ENCODE data around the gene ADARB1.

The ADARB1 gene

DNA sequence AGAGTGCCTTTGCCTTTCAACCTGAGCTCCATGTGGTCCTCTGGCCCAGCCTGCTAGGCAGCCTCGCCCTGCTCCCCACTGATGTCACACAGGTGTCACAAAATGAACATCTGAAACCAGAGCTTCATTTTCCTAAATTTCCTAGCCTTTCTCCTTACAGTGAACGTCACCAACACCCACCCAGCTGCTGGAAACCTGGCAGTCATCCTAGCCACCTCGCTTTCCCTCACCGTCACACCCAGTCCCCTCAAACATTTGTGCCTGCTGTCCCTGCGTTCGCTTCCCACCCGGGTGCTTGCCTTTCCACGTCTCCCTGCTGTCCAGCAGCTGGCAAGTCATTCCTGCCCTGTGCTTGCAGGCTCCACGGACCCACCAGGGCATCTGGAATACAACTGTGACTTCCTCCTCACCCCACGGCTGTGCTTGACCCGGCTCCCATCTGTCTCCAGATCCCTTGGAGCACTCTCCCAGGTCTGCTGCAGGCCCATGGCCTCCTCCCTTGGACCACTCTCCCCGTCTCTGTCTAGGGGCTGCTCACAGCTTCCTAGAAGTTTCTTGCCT lies 23.5 kb downstream of the ADARB1 start:
- DNase-seq, result no peak

DNA sequence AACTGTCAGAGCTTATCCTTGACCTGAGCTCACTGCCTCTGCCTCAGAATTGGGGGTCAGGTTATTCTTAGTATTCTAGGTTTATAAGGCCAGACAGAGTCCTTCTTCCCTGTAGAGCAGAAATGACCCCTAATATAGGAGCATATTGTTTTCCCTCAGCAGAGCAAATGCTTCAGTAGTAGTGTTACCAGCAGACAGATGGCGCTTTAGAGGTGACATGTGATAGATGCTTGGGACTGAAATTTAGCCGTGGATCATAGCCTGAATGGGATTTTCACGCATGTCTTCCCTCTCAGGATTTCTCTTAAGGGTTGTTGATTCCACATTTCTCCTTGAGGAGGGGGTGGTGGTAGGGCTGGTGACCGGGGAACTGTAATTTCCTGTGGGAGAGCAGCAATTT lies 24.5 kb downstream of the ADARB1 start:
- DNase-seq, result no peak

DNA sequence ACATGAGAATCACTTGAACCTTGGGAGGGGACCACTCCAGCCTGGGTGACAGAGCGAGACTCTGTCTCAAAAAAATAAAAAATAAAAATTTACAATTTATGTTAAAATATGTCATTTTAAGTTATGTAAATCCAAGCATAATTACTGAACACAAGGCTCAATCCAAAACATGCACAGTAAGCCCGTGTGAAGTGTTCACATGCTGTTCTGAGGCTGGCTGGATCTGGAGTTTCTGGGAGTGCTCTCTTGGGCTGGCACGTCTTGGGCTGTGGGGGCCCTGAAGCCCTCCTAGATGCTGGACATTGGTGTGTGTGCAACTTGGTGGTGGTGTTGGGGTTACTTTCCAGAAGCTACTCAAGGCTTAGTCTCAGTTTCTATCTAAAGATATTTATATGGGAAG lies 25.2 kb downstream of the ADARB1 start:
- no peak for DNase-seq

DNA sequence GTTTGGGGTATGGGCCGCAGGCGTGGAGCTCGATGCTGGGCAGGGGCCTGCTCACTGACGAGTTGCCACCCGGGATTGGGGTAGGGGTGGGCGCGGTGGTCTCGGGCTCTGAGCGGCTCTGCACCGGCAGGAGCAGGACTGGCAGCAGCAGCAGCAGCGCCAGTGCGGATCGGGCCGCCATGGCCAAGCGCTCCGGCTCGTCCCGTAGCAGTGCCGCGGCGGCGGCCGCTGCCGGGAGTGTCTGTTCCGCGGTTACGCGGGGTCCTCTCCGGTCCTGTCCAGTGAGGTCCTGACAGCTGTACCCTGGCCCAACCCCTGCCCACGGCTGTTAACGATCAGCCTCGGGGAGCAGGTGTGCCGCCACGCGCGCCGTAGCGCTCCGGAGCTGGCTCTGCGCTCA lies 26.5 kb downstream of the ADARB1 start:
- DNase-seq, result no peak

DNA sequence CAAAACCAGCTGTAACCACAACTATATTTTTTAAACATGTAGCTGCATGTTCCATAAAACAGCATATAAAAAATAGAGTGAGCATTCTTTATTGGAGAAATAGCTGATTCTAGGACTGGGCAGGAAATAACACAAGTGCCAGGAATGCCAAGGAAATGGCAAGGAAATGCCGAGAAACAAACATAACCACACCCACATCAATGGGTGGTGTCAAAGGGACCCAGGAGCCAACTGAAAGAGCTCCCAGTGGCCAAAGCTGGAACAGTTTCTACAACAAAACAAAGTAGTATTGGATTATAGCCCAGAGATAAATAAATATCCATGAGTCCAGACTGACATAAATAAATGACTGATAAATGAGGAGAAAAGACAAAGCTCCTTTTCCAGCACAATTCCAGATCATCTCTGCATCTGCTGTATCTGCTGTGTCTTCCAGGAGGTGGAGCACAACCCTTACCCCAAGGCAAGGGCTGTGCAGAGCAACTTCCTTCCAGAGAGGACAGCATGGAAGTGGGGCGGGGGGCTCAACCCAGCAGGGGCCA lies 28.1 kb downstream of the ADARB1 start:
- DNase-seq, result peak; percentile 55

DNA sequence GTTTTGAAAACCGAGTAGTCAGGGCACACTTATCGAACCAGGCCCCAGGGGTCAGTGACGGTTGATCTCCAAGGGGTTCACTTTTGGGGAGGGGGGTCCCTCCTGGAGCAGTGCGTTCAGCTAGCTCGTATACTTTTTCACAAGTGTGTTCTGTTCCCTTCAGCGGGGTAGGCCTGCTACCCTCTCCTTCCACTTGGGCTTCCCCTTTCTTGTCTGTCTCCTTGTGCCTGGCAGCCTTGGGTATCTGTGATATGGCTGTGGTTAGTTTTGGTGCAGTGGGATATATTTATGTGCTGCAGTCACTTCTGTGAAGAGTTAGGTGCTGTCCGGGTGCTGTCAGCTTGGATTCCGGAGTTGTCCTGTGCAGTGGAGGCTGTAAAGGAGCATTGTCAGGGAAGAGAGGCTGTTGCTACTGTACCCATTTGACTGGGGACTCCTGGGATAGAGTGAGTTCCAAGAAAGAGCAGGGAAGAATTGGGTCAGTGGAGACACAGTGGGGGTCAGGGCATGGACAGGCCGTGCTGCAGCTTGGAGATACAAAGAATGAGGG lies 29.7 kb downstream of the ADARB1 start:
- DNase-seq, result no peak

DNA sequence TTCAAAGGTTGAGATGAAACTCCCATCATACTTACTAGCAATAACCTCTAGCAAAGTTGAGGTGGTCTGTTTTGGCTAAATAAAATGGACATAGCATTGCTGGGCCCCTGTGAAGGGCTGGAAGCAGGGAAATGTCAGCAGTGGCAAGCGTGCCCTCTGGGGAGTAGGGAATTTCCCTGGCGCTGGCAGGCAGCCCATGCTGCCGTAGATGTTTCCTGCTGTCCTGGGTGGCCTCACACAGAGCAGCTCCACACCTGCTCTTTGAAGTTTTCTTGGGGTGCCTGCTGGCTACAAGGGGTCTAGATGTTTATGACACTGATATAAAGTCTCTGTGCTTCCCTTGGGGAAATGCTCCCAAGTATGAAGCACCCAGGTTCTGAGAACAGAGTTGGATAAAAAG lies 30.2 kb downstream of the ADARB1 start:
- no peak for DNase-seq

DNA sequence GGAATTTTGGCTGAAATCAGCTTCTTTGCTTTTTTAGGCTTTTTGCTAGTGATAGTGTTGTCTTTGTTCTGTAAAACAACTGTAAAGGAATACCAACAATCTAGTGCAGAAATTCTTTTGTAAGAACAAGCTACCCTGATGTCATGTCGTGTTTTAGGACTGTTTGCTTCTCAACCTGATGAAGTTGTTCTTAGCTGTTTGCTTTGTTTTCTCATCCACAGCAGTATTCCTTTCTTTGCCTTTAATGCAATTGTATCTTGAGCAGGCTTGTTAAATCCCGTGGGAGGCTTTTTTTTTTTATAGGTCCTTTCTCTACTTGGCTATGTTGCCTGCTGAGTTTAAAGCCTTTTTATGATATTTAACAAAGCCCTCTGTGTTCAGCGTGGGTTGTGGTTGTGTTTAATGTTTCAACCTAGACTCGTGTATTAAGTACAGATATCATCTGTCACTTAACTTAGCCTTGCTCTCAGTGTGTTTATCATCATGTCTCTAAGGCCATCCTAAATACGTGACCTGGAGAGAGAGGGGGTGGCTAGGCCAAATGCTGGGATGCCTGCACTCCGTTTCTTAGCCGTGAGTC lies 31.6 kb downstream of the ADARB1 start:
- DNase-seq, result no peak

DNA sequence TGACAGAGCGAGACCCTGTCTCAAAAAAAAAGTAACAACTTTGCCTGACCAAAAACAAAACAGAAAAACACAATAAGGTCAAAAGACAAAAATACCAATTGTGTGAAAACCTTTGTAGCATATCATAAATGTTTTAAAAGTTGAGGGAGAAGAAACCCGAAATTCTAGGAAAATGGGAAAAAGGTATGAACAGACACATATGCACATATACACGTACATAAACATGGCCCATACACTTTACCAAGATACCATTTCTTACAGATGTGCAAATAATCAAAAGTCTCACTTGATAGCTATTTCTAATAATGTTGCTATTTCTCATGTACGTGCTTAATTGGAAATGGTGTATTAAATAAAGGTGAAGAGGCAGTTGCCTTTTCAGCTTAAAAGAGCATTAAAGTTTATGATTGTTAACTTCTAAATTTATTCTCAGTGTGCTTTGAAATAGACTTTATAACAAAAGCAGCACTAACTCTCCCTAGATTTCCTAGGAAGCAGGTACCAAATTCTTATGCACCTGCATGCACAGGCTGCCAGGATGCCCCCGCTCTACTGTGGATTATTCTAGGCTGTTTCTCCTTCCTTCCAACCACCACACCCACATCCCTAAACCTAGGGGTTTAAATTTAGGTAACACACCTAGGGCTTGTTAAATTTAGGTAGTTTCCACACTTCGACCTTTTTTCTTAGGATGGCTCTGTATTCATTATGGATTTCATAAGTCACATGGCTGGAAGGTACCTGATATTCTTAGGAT lies 33.8 kb downstream of the ADARB1 start:
- no peak for DNase-seq

DNA sequence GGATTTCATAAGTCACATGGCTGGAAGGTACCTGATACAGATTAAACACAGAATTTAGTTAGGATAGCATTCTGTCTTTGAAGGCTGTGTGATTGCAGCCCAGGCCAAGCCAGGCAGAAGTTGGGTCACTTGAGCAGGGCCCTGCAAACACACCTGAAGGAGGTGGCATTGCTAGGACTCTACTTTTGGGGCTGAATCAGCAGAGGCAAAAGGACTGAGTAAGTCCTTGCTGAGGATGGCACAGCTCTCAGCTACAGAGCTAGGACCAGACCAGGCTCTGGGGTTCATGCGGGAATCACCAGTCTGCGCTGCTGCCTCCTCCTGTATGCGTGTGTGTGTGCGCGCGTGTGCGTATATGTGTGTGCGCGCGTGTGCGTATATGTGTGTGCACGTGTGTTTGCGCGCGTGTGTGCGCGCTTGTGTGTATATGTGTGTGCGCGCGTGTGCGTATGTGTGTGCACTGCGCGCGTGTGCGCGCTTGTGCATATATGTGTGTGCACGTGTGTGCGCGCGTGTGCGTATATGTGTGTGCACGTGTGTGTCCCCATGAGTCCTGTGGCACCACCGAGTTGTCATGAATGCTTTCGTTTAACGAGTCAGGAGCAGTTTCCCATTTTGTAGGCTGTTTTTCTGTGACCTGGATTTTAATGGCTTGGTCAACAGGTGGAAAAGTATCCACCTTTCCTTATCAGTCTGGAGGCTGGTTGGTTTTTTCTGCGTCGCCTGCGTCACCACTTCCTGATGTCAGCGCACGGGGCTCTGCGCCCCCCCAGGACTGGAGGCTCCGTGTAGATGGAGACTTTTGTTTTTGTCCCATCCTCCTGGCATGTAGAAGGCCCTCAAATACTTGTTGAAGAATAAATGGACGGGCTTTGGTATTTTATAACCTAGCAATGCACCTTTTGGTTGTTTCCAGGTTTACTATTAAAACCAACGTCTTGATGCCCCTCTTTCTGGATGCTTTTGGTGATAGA lies 34.7 kb downstream of the ADARB1 start:
- no peak for DNase-seq

DNA sequence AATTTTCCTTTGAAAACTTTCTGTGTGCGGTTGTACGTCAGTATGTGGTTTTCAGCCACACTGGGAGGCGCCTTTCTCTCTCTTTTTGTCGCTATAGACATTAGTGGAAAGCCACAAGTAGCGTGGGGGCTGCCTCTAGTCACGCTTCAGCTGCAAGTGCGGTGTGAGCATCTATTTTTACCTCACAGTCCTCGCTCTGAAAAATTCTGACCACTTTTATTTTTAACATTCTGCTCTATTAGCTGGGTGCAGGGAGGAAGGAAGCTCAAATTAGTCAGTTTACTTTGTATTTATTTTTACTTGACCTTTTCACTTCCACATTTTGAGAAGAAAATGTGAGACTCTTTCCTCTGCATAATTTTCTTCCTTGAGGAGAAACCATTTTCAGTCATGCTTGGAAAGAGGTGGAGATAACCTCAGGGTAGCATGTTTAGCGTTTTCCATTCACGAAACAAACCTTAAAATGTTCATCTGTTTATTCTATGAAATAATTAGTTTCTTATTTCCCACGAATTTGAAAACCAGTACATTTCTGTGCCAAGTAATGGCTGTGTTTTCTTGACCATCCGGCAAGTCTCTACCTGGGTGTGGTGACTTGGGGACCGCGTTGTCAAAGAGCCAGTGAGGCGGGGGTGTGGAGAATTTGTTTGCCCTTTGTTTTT lies 35.6 kb downstream of the ADARB1 start:
- DNase-seq, result no peak

DNA sequence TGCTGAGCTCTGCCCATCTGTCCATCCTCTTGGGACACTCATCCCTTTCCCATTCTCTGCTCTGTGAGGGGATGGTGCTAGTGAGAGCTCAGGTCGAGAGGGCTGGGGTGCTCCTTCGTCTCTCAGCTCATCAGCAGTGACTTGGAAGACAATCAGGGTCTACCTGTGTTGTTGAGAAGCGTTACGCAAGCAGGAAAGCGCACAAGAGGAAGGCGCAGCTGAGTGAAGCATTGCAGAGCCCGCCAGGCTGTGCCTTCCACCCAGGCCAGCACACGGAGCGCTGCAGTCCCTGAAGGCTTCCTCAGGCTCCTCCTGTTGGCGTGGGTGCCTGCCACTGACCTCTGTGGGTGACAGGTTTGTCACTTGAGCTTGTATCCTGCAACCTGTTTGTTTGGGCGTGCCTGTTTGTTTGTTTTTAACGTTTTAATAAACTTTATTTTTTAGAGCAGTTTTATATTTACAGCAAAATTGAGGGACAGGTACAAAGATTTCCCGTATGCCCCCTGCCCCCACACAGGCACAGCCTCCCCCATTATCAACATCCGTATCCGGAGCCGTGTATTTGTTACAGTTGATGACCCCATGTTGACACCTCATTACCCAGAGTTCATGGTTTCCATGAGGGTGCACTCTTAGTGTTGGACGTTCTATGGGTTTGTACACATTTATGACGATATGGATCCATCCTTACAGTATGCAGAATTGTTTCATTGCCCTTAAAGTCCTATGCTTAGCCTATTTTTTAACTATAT lies 36.7 kb downstream of the ADARB1 start:
- no peak for DNase-seq

DNA sequence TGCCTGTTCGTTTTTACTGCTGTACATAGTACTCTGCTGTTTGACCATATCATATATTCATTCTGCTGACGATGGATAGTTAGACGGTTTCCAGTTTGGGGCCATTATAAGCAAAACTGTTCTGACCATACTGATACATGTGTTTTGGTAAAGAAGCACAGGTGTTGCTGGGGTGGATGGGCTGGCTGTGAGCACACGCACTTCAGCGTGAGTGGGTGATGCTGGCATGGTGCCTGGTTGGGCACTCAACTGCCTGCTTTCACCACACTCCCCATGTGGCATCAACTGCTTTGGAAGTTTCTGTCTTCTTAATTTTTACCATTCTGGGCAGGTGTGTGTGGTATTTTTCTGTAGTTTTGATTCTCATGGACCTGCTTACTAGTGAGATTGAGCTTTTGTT lies 37.3 kb downstream of the ADARB1 start:
- DNase-seq, result no peak

DNA sequence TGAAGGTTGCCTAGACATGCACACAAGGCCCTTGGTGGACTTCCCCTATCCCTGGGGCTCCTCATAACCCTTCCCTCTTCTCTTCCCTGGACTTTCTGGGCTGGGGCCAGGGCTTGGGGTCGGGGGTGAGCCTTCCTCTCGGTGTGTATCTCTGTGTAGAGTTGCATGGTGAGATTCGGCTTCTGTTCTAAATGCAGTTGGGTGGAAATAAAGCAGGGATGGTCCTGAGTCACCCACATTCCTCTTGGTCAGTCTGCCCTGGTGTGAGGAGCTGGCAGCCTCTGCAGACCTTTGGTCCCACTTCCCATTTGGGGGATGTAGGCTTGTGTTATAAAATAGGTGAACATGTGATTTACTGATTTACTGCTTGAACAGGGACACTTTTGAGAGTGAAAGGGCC lies 38.0 kb downstream of the ADARB1 start:
- no peak for DNase-seq

DNA sequence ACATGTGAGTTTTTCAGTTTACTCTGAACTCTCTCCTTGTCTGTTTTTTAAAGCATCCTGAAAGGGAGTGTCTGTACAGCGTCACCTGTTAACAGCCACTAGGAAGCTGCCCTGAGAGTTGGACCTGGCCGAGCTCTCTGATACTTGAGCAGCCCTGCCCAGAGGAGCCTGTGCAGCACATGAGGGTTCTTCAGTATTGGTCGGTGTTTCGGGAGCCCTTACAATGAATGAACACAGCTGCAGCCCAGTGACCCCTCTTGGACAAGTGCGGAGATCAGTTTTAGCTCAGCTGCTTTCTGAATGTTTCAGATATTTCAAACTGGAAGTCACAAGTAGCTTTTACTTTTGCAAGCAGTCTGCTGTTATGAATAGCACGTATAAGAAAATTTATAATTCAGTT lies 39.2 kb downstream of the ADARB1 start:
- DNase-seq, result no peak

DNA sequence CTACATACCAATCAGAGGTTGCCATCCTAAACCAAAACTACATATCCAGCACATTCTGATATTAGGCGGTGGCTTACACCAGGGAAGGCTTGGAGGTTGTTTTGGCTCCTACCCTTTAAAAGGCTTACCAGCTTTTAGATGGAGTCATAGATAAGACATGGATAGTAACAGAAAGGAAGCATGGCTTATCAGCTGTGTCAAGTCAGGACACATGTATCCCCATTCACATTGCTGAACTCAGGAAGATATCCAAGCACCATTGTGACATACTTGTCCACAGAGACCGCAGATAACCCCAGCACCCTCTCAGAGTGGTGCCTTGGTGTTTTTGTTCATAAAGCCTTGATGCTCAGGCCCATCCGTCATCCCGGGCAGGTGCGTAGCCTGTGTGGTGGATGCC lies 39.7 kb downstream of the ADARB1 start:
- no peak for DNase-seq

DNA sequence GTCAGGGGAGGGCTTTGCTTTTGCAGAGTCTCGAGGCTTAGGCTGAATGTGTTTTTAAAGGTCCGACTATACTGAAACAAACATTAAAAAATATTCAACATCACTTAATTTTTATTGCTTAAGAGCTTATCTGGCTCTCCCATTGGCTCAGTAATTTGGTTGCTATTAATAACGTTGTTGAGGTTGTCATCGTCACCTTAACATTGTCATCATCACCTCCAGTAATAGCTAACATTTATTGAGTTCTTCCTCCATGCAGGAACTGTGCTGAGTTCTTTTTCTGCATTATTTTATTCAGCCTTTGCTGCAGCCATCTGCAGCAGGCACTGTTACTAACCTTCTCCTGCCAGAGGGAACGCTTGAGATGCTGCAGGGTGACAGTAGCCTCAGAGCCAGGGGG lies 40.1 kb downstream of the ADARB1 start:
- DNase-seq, result no peak

DNA sequence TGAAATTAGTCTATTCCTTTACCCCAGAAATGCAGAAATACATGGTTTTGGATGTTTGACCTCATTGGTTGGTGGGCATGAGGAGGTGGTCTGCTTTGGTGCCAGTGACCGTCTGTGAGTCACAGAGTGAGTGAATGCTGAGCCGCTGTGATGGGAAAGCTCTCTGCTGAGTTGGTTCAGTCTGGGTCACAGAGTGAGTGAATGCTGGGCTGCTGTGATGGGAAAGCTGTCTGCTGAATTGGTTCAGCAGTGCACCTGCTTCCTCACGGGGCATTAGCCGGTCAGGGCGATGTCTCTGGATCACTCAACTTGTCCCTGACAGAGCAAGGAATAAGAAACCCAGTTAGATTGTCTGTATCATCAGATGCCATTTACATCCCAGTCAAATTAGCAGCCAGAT lies 40.8 kb downstream of the ADARB1 start:
- no peak for DNase-seq

DNA sequence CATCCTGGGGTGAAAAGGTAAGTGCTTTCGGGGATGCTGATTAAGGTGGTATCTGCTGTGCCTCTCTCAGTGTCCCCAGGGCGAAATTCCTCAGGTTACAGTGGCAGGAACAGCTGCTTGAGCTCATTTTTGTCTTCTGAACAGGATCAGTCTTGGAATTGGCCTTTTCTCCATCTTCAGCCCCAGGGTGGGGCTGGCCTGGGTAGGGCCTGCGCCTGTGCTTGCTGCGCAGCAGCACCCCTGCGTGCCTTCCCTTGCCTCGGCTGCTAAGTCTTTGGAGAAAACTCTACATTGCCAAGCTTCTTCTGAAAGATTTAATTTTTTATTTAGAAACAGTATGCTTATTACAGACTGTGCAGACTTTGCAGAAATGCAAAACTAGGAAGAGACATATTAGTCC lies 41.7 kb downstream of the ADARB1 start:
- DNase-seq, result no peak

DNA sequence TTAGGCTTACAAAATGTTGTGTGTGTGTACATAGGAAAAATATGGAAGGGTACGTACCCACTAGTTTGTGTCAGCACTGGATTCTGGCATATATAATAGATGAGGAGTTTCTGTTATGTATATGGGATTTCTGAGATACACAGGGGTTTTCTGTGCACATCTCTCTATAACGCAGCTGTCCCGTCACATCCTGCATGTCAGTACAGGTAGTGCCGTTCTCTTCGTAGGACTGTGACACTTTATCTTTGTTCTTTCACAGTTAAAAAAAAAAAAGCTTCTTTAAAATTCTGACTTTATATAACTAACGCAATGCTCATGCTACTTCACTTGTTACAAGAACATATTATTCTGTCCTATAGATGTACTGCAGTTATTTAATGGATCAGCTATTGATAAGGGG lies 42.9 kb downstream of the ADARB1 start:
- no peak for DNase-seq

DNA sequence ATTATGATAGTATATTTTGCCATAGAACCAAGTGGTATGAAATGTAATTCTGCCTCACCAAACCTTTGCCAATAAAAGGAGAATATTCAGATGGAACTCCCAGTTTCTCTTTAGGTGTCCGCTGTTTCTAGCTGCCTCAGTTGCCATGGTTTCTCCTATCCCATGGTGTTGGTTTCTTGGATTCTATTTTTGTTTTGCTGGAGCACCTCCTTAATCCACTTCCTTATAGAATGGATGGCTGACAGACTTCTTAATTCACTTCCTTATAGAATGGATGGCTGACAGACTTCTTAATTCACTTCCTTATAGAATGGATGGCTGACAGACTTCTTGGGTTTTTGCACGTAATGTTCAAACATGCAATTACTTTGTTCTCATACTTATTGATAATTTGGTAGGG lies 43.7 kb downstream of the ADARB1 start:
- no peak for DNase-seq

DNA sequence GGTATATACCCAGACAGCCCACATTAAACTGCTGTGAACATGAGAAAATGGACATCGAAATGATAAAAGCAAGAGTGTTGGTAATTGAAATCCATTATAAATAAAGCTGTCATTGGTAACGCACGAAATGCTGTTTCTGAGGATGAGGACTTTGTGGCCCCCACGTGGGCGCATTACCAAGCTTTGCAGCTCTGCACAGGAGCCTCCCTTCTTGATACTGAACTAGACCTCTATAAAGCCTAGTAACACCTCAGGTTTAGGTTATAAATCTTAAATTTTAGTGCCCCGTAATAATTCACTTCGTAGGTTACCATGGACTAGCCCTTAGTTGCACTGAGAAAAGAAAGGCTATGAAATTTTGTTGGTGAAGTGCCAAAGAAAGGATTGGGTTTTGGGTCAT lies 45.4 kb downstream of the ADARB1 start:
- DNase-seq, result no peak

Data from amniotic stem cell (primary cell).